HEK293 (cell line): ENCODE results near the gene NPW.

ENCODE experiments used
- CTCF ChIP-seq: fragments of 450-650 bp; formaldehyde crosslinking; IDR thresholded peaks from 2 replicates; pipeline ENCODE4 v1.5.1; 2016; ENCODE audit warnings: missing biosample characterization, missing genetic modification characterization
- ZNF10 ChIP-seq: fragments of 450-650 bp; formaldehyde crosslinking; IDR thresholded peaks from 2 replicates; pipeline ENCODE4 v1.5.1; 2017; ENCODE audit warnings: missing biosample characterization, missing genetic modification characterization
- ZNF214 ChIP-seq: fragments of 450-650 bp; formaldehyde crosslinking; IDR thresholded peaks from 2 replicates; pipeline ENCODE4 v1.5.1; 2017; ENCODE audit warnings: missing biosample characterization, mild to moderate bottlenecking, missing genetic modification characterization, borderline replicate concordance
- ZNF266 ChIP-seq: fragments of 450-650 bp; formaldehyde crosslinking; IDR thresholded peaks from 2 replicates; pipeline ENCODE4 v1.5.1; 2016; ENCODE audit warnings: missing biosample characterization, missing genetic modification characterization, low read depth
- ZNF391 ChIP-seq: fragments of 450-650 bp; formaldehyde crosslinking; IDR thresholded peaks from 2 replicates; pipeline ENCODE4 v1.5.1; 2016; ENCODE audit warnings: low read depth, missing biosample characterization, missing genetic modification characterization, borderline replicate concordance
- ZSCAN30 ChIP-seq: fragments of 450-650 bp; IDR thresholded peaks from 2 replicates; pipeline ENCODE4 v1.5.1; 2018; ENCODE audit warnings: missing biosample characterization, mild to moderate bottlenecking, missing genetic modification characterization, moderate library complexity

- TF ChIP-seq ZNF214 (no peak), ZNF391 (tag by site-specific recombination) (no peak), ZNF266 (no peak), ZNF10 (tag by site-specific recombination) (no peak), ZSCAN30 (no peak), CTCF (tag by site-specific recombination) (no peak)
Measured at GRCh38 chr16:1972490-1972877, 47.1 kb upstream of the NPW start.
